Activated B cell treated with CpG ODN at 0.5 μM for 24 hours (primary cell): ENCODE measurements around the gene SETD1A. TPM values are rescaled to one million over a fixed set of nuclear protein-coding genes. Genes with fewer than 3 reads are reported as not detected.

ENCODE experiments used
- ATAC-seq: fragments of 200-7000 bp; cut with Tn5 transposase; one replicate; pipeline ENCODE4 v1.10.0; 2021; ENCODE audit warnings: low read depth, mild to moderate bottlenecking, moderate library complexity
- CTCF ChIA-PET: fragments of 350-600 bp; sonication (Branson Sonifier 250); formaldehyde crosslinking; loops from one replicate; lab custom pipeline; 2021; ENCODE audit warnings: antibody characterized with exemption; lab: Charles Lee
- POLR2A ChIA-PET: fragments of 350-600 bp; sonication (Branson Sonifier 250); formaldehyde crosslinking; loops from one replicate; lab custom pipeline; 2021; ENCODE audit warnings: antibody characterized with exemption; lab: Charles Lee
- DNase-seq: peaks from one replicate; pipeline ENCODE4 v3.0.0; 2022
- H3K27ac Mint-ChIP-seq: one replicate; pipeline ENCODE4 v1.8.0; 2020; ENCODE audit warnings: mixed read lengths
- H3K27me3 Mint-ChIP-seq: one replicate; pipeline ENCODE4 v1.8.0; 2021; ENCODE audit warnings: mixed read lengths
- H3K36me3 Mint-ChIP-seq: one replicate; pipeline ENCODE4 v1.8.0; 2021; ENCODE audit warnings: low read depth, mixed read lengths
- H3K4me1 Mint-ChIP-seq: one replicate; pipeline ENCODE4 v1.8.0; 2021; ENCODE audit warnings: mixed read lengths
- H3K4me3 Mint-ChIP-seq: one replicate; pipeline ENCODE4 v1.8.0; 2020; ENCODE audit warnings: mild to moderate bottlenecking, mixed read lengths
- H3K9me3 Mint-ChIP-seq: one replicate; pipeline ENCODE4 v1.8.0; 2020; ENCODE audit warnings: mixed read lengths
- CTCF ChIP-seq: fragments of 200-600 bp; IDR thresholded peaks from one replicate; pipeline ENCODE4 v1.8.0; 2022; ENCODE audit warnings: antibody characterized with exemption, mild to moderate bottlenecking
- intact Hi-C: fragments of 100-400 bp; cut with micrococcal nuclease; formaldehyde crosslinking; loops from one replicate; pipeline ENCODE4 v1.15.1; 2024
- total RNA-seq: library from RNA; stranded (reverse); gene quantifications from 2 replicates; pipeline ENCODE4 v1.2.3, GENCODE V29; 2022

The SETD1A gene
- total RNA-seq, 1 donor from 2014 or later, result 32.8 TPM

GRCh38 chr16:30971298-30971697, 13.7 kb downstream of the SETD1A start:
- Mint-ChIP-seq H3K4me1 (no peaks in the 10 kb centered on the region), H3K4me3 (no peak overlapping the region), H3K27me3 (no peaks in the 10 kb centered on the region), H3K9me3 (no peaks in the 10 kb centered on the region), H3K27ac (no peak overlapping the region), H3K36me3 (peaks cover 84% of the 10 kb centered on the region)
- DNase-seq, result no peak
- ChIA-PET CTCF (no interaction called here), POLR2A (no interaction called here)
- intact Hi-C loops, result no loop called here
- no peak for ATAC-seq
- no peak for TF ChIP-seq CTCF

GRCh38 chr16:30972872-30973271, 15.3 kb downstream of the SETD1A start:
- no peak for ATAC-seq
- no peaks in the 10 kb centered on the region for H3K4me1 Mint-ChIP-seq
- no peak overlapping the region for H3K4me3 Mint-ChIP-seq
- TF ChIP-seq CTCF, result no peak
- no peak overlapping the region for H3K27ac Mint-ChIP-seq
- ChIA-PET POLR2A (interaction anchor here (0.7 kb wide), 1 partner anchor 423 kb away, joined by 4 read pairs; no protein-coding TSS in a partner anchor), CTCF (no interaction called here)
- peaks cover 86% of the 10 kb centered on the region for H3K36me3 Mint-ChIP-seq
- intact Hi-C loops, result no loop called here
- no peak for DNase-seq
- H3K9me3 Mint-ChIP-seq, result no peaks in the 10 kb centered on the region
- no peaks in the 10 kb centered on the region for H3K27me3 Mint-ChIP-seq

DNA sequence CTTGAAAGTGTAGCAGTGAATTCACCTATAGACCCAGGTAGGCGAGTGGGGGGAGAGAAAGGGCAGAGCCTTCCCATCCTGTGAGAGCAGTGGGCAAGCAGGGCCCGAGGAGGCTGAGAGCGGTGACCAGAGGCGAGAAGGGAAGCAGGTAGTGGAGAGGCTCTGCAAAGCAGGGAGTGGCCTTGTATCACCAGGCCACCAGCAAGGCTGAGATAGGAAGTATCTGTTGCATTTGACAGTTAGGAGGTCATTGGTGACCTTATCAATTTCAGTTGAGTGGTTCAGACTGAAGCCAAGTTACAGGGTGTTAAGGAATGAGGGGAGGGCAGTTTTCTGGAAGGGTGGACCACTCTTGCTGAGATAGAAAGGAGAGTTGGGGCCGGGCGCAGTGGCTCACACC, 16.8 kb downstream of the SETD1A start:
- ATAC-seq, result no peak
- peaks cover 86% of the 10 kb centered on the region for H3K36me3 Mint-ChIP-seq
- no peaks in the 10 kb centered on the region for H3K9me3 Mint-ChIP-seq
- H3K4me3 Mint-ChIP-seq, result no peak overlapping the region
- intact Hi-C loops, result no loop called here
- ChIA-PET POLR2A (no interaction called here), CTCF (no interaction called here)
- no peak for TF ChIP-seq CTCF
- no peak for DNase-seq
- H3K27ac Mint-ChIP-seq, result no peak overlapping the region
- H3K27me3 Mint-ChIP-seq, result no peaks in the 10 kb centered on the region
- no peaks in the 10 kb centered on the region for H3K4me1 Mint-ChIP-seq

- Mint-ChIP-seq H3K4me3 (no peak overlapping the region), H3K4me1 (no peaks in the 10 kb centered on the region), H3K36me3 (peaks cover 82% of the 10 kb centered on the region), H3K27ac (no peak overlapping the region), H3K27me3 (no peaks in the 10 kb centered on the region), H3K9me3 (no peaks in the 10 kb centered on the region)
- POLR2A ChIA-PET, result no interaction called here
- no peak for TF ChIP-seq CTCF
- CTCF ChIA-PET, result interaction anchor here (1.8 kb wide), 1 partner anchor 8 kb away, joined by 6 read pairs; the partner anchor contains the start of gene HSD3B7
- ATAC-seq, result no peak
- intact Hi-C loops, result no loop called here
- DNase-seq, result no peak
Measured at GRCh38 chr16:30976486-30976885, 18.9 kb downstream of the SETD1A start.

DNA sequence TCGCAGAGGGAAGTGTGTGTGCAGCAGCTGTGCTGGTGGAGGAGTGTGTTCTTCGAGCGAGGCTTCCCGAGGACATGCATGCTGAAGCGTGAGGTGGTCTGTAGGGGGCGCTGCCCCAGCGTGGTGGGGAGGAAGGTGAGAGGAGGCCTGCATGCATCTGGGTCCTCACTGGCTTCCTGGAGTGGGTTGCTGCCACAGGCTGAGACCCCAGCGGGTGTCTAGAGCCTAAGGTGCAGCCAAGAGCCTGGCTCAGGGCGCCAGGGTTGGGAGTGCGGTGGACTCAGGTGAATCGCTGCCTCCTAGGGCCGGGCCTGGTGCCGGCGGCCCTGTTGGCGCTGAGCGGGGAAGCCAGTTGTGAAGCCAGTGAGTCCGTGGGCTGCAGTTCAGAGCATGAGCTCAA, 19.9 kb downstream of the SETD1A start:
- no peak overlapping the region for H3K27ac Mint-ChIP-seq
- ATAC-seq (no peak), DNase-seq (no peak)
- H3K27me3 Mint-ChIP-seq, result no peaks in the 10 kb centered on the region
- intact Hi-C loops, result no loop called here
- H3K4me1 Mint-ChIP-seq, result no peaks in the 10 kb centered on the region
- no peaks in the 10 kb centered on the region for H3K9me3 Mint-ChIP-seq
- POLR2A ChIA-PET, result no interaction called here
- peaks cover 82% of the 10 kb centered on the region for H3K36me3 Mint-ChIP-seq
- TF ChIP-seq CTCF, result no peak
- CTCF ChIA-PET, result no interaction called here
- H3K4me3 Mint-ChIP-seq, result no peak overlapping the region
